Measurements from ENCODE around the gene SVOPL. TPM values are rescaled to one million over a fixed set of nuclear protein-coding genes. Genes with fewer than 3 reads are reported as not detected.

The SVOPL gene
- total and polyA plus RNA-seq, 9 of the 15 experiments (the other 6 are each of a cell fraction or from before 2014, with no cell fraction given), result 0.13 to 0.42 (median 0.20) TPM; not detected in 6

GRCh38 chr7:138667535-138668228 is 33.5 kb downstream of the SVOPL start (continued):
- no peak for TF ChIP-seq ZKSCAN1 (IDR thresholded peaks at IDR 0.05; ENCODE audit: low read depth, low read length)
- no peak for TF ChIP-seq NR4A1 (CRISPR knock-in tag; IDR thresholded peaks at IDR 0.05)
- TF ChIP-seq NR4A1 (tag; IDR thresholded peaks at IDR 0.05), result 0 out of 2 replicates have a peak, but pooled peaks have one; percentile 41
- TF ChIP-seq ZNF277 (CRISPR knock-in tag; IDR thresholded peaks at IDR 0.05; ENCODE audit: borderline replicate concordance), result no peak
- TF ChIP-seq NEUROD1 (IDR thresholded peaks at IDR 0.05; ENCODE audit: borderline replicate concordance, low read depth, low read length, partially characterized antibody), result no peak
- no peak for TF ChIP-seq ZNF184 (CRISPR knock-in tag; IDR thresholded peaks at IDR 0.05)
- TF ChIP-seq MLX (CRISPR knock-in tag; conservative IDR thresholded peaks at IDR 0.05), result no peak
- no peak for TF ChIP-seq XRCC3 (IDR thresholded peaks at IDR 0.05)
- TF ChIP-seq ZSCAN32 (CRISPR knock-in tag; IDR thresholded peaks at IDR 0.05), result no peak
- peak; percentile 77; the same call in 1 of the 2 replicates for TF ChIP-seq ZNF449 (CRISPR knock-in tag; IDR thresholded peaks at IDR 0.05)
- TF ChIP-seq ZNF239 (CRISPR knock-in tag; IDR thresholded peaks at IDR 0.05), result peak; percentile 16; the same call in 1 of the 2 replicates
- no peak for TF ChIP-seq REST (IDR thresholded peaks at IDR 0.05; ENCODE audit: borderline replicate concordance)
- no peak for TF ChIP-seq REST (CRISPR knock-in tag; IDR thresholded peaks at IDR 0.05; ENCODE audit: low read depth)

Measured in K562 (cell line).